Sigmoid colon (tissue), 7 donors: Measurements from ENCODE around the gene MX1. TPM values are rescaled to one million over a fixed set of nuclear protein-coding genes. Genes with fewer than 3 reads are reported as not detected.

Source experiments
- DNase-seq: peaks from one replicate; pipeline ENCODE4 v3.0.0-alpha.2; 2019
- H3K27ac ChIP-seq, 4 donors: fragments of 200-600 bp; sonication (generic); one replicate each; pipeline ENCODE4 v1.5.1; 2016 to 2019; ENCODE audit warnings: mild to moderate bottlenecking in 1 of 4
- H3K27me3 ChIP-seq, 3 donors: fragments of 200-600 bp; sonication (generic); one replicate each; pipeline ENCODE4 v1.5.1; 2019; ENCODE audit warnings: mild to moderate bottlenecking in 1 of 3
- H3K36me3 ChIP-seq, 4 donors: fragments of 200-600 bp; sonication (generic); one replicate each; pipeline ENCODE4 v1.5.1; 2016 to 2019
- H3K4me1 ChIP-seq, 4 donors: fragments of 200-600 bp; sonication (generic); one replicate each; pipeline ENCODE4 v1.5.1; 2017 to 2019
- H3K4me3 ChIP-seq, 4 donors: fragments of 200-600 bp; sonication (generic); one replicate each; pipeline ENCODE4 v1.5.1; 2017 to 2019; ENCODE audit warnings: mild to moderate bottlenecking in 2 of 4, moderate library complexity in 1 of 4
- H3K9me3 ChIP-seq, 4 donors: fragments of 200-600 bp in 3 of 4; sonication (generic) in 3 of 4; one replicate each; pipeline versions ENCODE4 v1.5.1 to v1.6.1; 2013 to 2019
- EP300 ChIP-seq, 4 donors: sonication (generic); formaldehyde crosslinking; IDR thresholded peaks; one replicate each; pipeline ENCODE4 v1.6.1; 2017; ENCODE audit warnings: antibody characterized with exemption in 4 of 4
- POLR2A ChIP-seq, 2 donors: fragments of 450-650 bp; IDR thresholded peaks; one replicate each; pipeline ENCODE4 v1.6.1; 2016; ENCODE audit warnings: antibody characterized with exemption in 2 of 2, mild to moderate bottlenecking in 2 of 2, moderate library complexity in 2 of 2
- POLR2AphosphoS5 ChIP-seq, 4 donors: sonication (generic); formaldehyde crosslinking; IDR thresholded peaks; one replicate each; pipeline ENCODE4 v1.6.1; 2017; ENCODE audit warnings: antibody characterized with exemption in 4 of 4
- WGBS, 2 donors: extraction: QIAGEN DNeasy Blood & Tissue Kit; methylation state at CpG; one replicate each; pipeline ENCODE4 v1.1.7; 2013; 5-methylcytosine and 5-hydroxymethylcytosine counted together
- intact Hi-C: fragments of 100-400 bp; cut with DNase I; formaldehyde crosslinking; loops from one replicate; pipeline ENCODE4 v1.15.1; 2023
- polyA plus RNA-seq, 3 donors: library from polyadenylated mRNA; stranded (reverse); fragments of 200-250 nt; gene quantifications; one replicate each; pipeline ENCODE4 v1.2.3, GENCODE V29; 2013
- total RNA-seq, 4 donors: library from RNA; depleted of rRNA; stranded (reverse); fragments of >200 nt; gene quantifications; one replicate each; pipeline ENCODE4 v1.1.0, GENCODE V29; 2016
- TF ChIP-seq, protein P1 (sequence below), 4 experiments: fragments of 450-650 bp in 3 of 4; fragments of 200-600 bp in 1 of 4; IDR thresholded peaks; one replicate each; pipeline ENCODE4 v1.5.1; 2016 to 2019; ENCODE audit warnings: antibody characterized with exemption in 4 of 4, mild to moderate bottlenecking in 3 of 4, moderate library complexity in 2 of 4
- donor health status: healthy with polysubstance abuse.
- donor health status: Bipolar disorder and iron deficiency.
- donor health status: healthy.

Gene MX1, protein sequence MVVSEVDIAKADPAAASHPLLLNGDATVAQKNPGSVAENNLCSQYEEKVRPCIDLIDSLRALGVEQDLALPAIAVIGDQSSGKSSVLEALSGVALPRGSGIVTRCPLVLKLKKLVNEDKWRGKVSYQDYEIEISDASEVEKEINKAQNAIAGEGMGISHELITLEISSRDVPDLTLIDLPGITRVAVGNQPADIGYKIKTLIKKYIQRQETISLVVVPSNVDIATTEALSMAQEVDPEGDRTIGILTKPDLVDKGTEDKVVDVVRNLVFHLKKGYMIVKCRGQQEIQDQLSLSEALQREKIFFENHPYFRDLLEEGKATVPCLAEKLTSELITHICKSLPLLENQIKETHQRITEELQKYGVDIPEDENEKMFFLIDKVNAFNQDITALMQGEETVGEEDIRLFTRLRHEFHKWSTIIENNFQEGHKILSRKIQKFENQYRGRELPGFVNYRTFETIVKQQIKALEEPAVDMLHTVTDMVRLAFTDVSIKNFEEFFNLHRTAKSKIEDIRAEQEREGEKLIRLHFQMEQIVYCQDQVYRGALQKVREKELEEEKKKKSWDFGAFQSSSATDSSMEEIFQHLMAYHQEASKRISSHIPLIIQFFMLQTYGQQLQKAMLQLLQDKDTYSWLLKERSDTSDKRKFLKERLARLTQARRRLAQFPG
- 10 to 100 TPM in 3 of 4 donors, 1 to 10 TPM in 1; 8.6 to 30.7 (median 26.7) TPM for total RNA-seq
- 10 to 100 TPM; 13.2 to 76.7 (median 34.9) TPM for polyA plus RNA-seq

DNA sequence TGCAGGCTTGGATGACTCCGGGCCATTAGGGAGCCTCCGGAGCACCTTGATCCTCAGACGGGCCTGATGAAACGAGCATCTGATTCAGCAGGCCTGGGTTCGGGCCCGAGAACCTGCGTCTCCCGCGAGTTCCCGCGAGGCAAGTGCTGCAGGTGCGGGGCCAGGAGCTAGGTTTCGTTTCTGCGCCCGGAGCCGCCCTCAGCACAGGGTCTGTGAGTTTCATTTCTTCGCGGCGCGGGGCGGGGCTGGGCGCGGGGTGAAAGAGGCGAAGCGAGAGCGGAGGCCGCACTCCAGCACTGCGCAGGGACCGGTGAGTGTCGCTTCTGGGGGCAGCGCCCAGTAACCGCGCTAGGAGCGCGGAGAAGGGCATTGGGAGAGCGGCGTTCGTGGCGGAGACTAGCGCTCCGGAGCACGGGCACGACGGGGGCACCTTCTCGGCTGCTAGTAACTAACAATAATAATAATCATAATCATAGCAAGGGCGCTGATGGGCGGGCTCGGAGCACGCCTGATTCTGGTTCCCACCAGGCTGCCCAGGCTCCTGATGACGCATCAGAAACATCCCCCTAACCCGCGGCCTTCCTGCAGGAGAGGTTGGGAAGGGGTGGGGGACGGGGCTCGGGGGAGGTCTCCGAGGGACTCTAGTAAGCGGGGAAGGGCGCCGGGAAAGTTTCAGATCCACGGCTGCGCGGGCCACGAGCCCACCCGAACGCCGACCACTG, at the start of gene MX1:
Gene MX1, plus strand, starts transcription at position 286 of the 722 bp plus-strand sequence. CDS start 5,832 bp downstream, outside the sequence.
- peaks cover 0 to 7% (median 0%) of the 10 kb centered on the region in 4 donors for H3K36me3 ChIP-seq
- 1% methylated on average over 65 of the region's 65 CpGs for WGBS, 2 donors
- peaks cover 0 to 19% (median 8%) of the 10 kb centered on the region in 4 donors for H3K4me1 ChIP-seq
- peak within 1 kb of the TSS; percentile 60 to 74 (median 68) for H3K27ac ChIP-seq
- intact Hi-C loops, result loop anchor here (5.0 to 10.0 kb wide), 2 partner anchors 259 to 809 kb away; partner anchors contain the start of gene BACE2
- H3K9me3 ChIP-seq, result no peaks in the 10 kb centered on the region
- TF ChIP-seq EP300 (IDR thresholded peaks at IDR 0.05), result peak in 1 of 4 donors; percentile 11
- peak; percentile 52 to 56 for TF ChIP-seq POLR2A (IDR thresholded peaks at IDR 0.05)
- peak; percentile 15 to 85 (median 84) for TF ChIP-seq POLR2AphosphoS5 (IDR thresholded peaks at IDR 0.05)
- TF ChIP-seq, protein P1, sequence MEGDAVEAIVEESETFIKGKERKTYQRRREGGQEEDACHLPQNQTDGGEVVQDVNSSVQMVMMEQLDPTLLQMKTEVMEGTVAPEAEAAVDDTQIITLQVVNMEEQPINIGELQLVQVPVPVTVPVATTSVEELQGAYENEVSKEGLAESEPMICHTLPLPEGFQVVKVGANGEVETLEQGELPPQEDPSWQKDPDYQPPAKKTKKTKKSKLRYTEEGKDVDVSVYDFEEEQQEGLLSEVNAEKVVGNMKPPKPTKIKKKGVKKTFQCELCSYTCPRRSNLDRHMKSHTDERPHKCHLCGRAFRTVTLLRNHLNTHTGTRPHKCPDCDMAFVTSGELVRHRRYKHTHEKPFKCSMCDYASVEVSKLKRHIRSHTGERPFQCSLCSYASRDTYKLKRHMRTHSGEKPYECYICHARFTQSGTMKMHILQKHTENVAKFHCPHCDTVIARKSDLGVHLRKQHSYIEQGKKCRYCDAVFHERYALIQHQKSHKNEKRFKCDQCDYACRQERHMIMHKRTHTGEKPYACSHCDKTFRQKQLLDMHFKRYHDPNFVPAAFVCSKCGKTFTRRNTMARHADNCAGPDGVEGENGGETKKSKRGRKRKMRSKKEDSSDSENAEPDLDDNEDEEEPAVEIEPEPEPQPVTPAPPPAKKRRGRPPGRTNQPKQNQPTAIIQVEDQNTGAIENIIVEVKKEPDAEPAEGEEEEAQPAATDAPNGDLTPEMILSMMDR (IDR thresholded peaks at IDR 0.05), result no peak
- peak within 1 kb of the TSS; percentile 63 to 78 (median 66) for H3K4me3 ChIP-seq
- no peaks in the 10 kb centered on the region for H3K27me3 ChIP-seq
- peak; percentile 84 for DNase-seq

DNA sequence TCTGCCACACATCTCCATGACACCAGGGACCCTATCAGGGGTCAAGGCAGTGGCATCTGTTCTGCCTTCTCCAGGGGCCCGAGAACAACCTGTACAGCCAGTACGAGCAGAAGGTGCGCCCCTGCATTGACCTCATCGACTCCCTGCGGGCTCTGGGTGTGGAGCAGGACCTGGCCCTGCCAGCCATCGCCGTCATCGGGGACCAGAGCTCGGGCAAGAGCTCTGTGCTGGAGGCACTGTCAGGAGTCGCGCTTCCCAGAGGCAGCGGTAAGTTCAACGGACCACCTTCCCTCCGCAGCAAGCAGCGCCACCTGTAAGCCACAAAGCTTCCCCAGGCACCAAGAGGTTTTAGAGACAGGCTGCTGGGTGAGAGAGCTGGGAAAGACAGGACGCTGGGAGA, 48.3 kb upstream of the MX1 start:
- Histone ChIP-seq H3K36me3 (peaks cover 0 to 8% (median 0%) of the 10 kb centered on the region in 4 donors), H3K4me3 (no peak overlapping the region), H3K9me3 (no peaks in the 10 kb centered on the region), H3K27me3 (no peaks in the 10 kb centered on the region), H3K27ac (no peak overlapping the region), H3K4me1 (no peaks in the 10 kb centered on the region)
- 91 to 93% methylated on average over 16 of the region's 16 CpGs for WGBS, 2 donors
- DNase-seq, result peak; percentile 46
- TF ChIP-seq, protein P1 (IDR thresholded peaks at IDR 0.05), result no peak
- TF ChIP-seq POLR2AphosphoS5 (IDR thresholded peaks at IDR 0.05) (no peak), EP300 (IDR thresholded peaks at IDR 0.05) (no peak), POLR2A (IDR thresholded peaks at IDR 0.05) (no peak)
- intact Hi-C loops, result no loop called here

DNA sequence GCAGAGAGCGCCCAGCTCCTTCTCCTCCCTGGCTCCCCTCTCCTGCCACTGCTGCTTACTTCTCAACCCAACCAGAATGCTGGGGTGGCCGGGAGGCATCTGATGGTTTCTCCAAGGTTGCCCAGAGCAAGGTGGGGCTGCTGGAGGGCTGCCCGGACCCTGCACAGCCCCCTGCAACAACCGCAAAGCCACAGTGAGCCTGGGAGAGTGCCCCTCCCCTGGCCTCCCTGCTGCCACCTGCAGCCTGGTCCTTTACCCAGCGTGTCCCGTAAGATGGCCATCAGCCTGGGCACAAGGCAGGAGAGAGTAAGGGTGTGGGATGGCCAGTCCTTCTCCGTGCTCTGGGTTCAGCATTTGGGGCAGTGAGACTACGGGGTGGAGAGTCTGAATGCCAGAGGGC, 47.2 kb upstream of the MX1 start:
- H3K4me3 ChIP-seq, result no peak overlapping the region
- H3K27ac ChIP-seq, result no peak overlapping the region
- 50 to 86% methylated on average over 8 of the region's 8 CpGs for WGBS, 2 donors
- H3K27me3 ChIP-seq, result no peaks in the 10 kb centered on the region
- H3K36me3 ChIP-seq, result peaks cover 0 to 8% (median 0%) of the 10 kb centered on the region in 4 donors
- H3K4me1 ChIP-seq, result no peaks in the 10 kb centered on the region
- H3K9me3 ChIP-seq, result no peaks in the 10 kb centered on the region
- intact Hi-C loops, result no loop called here
- TF ChIP-seq POLR2AphosphoS5 (IDR thresholded peaks at IDR 0.05) (no peak), POLR2A (IDR thresholded peaks at IDR 0.05) (no peak)
- TF ChIP-seq, protein P1 (IDR thresholded peaks at IDR 0.05), result no peak
- no peak for DNase-seq

DNA sequence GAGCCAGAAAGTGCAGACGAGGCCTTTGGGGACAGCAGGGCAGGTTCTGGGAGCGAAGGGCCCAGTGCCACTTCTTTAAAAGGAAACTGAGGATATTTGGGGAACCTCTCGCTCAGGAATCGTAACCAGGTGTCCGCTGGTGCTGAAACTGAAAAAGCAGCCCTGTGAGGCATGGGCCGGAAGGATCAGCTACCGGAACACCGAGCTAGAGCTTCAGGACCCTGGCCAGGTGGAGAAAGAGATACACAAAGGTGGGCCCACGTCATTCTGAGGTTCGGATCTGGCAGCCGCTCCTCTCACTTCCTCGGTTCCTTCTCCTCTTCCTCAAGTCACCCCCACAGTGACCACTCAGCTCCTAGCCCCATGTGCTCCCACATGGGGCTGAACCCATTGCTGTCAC, 46.1 kb upstream of the MX1 start:
- no peak for DNase-seq
- H3K27me3 ChIP-seq, result no peaks in the 10 kb centered on the region
- H3K4me3 ChIP-seq, result no peak overlapping the region
- peaks cover 0 to 8% (median 0%) of the 10 kb centered on the region in 4 donors for H3K36me3 ChIP-seq
- intact Hi-C loops, result no loop called here
- H3K27ac ChIP-seq, result no peak overlapping the region
- no peaks in the 10 kb centered on the region for H3K9me3 ChIP-seq
- no peak for TF ChIP-seq POLR2A (IDR thresholded peaks at IDR 0.05)
- TF ChIP-seq, protein P1 (IDR thresholded peaks at IDR 0.05), result no peak
- no peak for TF ChIP-seq EP300 (IDR thresholded peaks at IDR 0.05)
- no peak for TF ChIP-seq POLR2AphosphoS5 (IDR thresholded peaks at IDR 0.05)
- H3K4me1 ChIP-seq, result no peaks in the 10 kb centered on the region
- 89 to 95% methylated on average over 12 of the region's 12 CpGs for WGBS, 2 donors
